ENCODE measurements around the gene GPR146. TPM values are rescaled to one million over a fixed set of nuclear protein-coding genes. Genes with fewer than 3 reads are reported as not detected.

GPR146 gene
- total and polyA plus RNA-seq, 2 of the 8 experiments (the other 6 are each of a cell fraction or from before 2014, with no cell fraction given): 1.8 to 2.7 TPM

GRCh38 chr7:1092806-1093501 lies 48.6 kb downstream of the GPR146 start (continued):
- no peak for TF ChIP-seq HDAC6 (IDR thresholded peaks at IDR 0.05; ENCODE audit: low read depth, low read length)
- TF ChIP-seq POLR2AphosphoS5 (IDR thresholded peaks at IDR 0.05; ENCODE audit: low read depth, low read length): no peak
- TF ChIP-seq RXRA (IDR thresholded peaks at IDR 0.05; ENCODE audit: insufficient read depth, low read depth, low read length): no peak
- no peak for TF ChIP-seq CREB1 (IDR thresholded peaks at IDR 0.05)
- TF ChIP-seq, protein P1, sequence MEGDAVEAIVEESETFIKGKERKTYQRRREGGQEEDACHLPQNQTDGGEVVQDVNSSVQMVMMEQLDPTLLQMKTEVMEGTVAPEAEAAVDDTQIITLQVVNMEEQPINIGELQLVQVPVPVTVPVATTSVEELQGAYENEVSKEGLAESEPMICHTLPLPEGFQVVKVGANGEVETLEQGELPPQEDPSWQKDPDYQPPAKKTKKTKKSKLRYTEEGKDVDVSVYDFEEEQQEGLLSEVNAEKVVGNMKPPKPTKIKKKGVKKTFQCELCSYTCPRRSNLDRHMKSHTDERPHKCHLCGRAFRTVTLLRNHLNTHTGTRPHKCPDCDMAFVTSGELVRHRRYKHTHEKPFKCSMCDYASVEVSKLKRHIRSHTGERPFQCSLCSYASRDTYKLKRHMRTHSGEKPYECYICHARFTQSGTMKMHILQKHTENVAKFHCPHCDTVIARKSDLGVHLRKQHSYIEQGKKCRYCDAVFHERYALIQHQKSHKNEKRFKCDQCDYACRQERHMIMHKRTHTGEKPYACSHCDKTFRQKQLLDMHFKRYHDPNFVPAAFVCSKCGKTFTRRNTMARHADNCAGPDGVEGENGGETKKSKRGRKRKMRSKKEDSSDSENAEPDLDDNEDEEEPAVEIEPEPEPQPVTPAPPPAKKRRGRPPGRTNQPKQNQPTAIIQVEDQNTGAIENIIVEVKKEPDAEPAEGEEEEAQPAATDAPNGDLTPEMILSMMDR (IDR thresholded peaks at IDR 0.05; ENCODE audit: control extremely low read depth in 1 of 3, insufficient read depth in 1 of 3, low read depth in 1 of 3, low read length in 3 of 3): no peak
- no peak for TF ChIP-seq ZNF274 (IDR thresholded peaks at IDR 0.05; ENCODE audit: borderline replicate concordance, extremely low read depth, low read length)

All from H1 (cell line).